Neural cell (in vitro differentiated cells): ENCODE data around the gene PLA2G4F.

Experiments
- EP300 ChIP-seq: fragments of 450-650 bp; conservative IDR thresholded peaks from 2 replicates; pipeline ENCODE4 v1.6.1; 2014; ENCODE audit warnings: antibody characterized with exemption, mild to moderate bottlenecking, moderate library complexity; ENCODE audit not compliant: poor library complexity, severe bottlenecking
- EZH2 ChIP-seq: fragments of 200-600, 300-800 bp; shearing (Covaris generic), sonication (generic); IDR thresholded peaks from 2 replicates; pipeline ENCODE4 v1.6.1; 2014; ENCODE audit warnings: antibody characterized with exemption, low read length, borderline replicate concordance, mild to moderate bottlenecking; ENCODE audit not compliant: insufficient read depth, poor library complexity, severe bottlenecking
- MXI1 ChIP-seq: fragments of 450-650 bp; conservative IDR thresholded peaks from 2 replicates; pipeline ENCODE4 v1.6.1; 2014; ENCODE audit warnings: antibody characterized with exemption, mild to moderate bottlenecking; ENCODE audit not compliant: poor library complexity, severe bottlenecking
- POLR2AphosphoS5 ChIP-seq: IDR thresholded peaks from 2 replicates; pipeline ENCODE4 v1.6.1; 2012
- RAD21 ChIP-seq: fragments of 450-650 bp; conservative IDR thresholded peaks from 2 replicates; pipeline ENCODE4 v1.6.1; 2014; ENCODE audit warnings: antibody characterized with exemption, mild to moderate bottlenecking, moderate library complexity
- SMC3 ChIP-seq: fragments of 450-650 bp; conservative IDR thresholded peaks from 2 replicates; pipeline ENCODE4 v1.6.1; 2014; ENCODE audit warnings: antibody characterized with exemption, mild to moderate bottlenecking, moderate library complexity; ENCODE audit not compliant: poor library complexity
- TAF1 ChIP-seq: IDR thresholded peaks from 2 replicates; pipeline ENCODE4 v1.6.1; 2012; ENCODE audit warnings: low read depth
- TF ChIP-seq, protein P1 (sequence below): fragments of 450-650 bp; IDR thresholded peaks from 2 replicates; pipeline ENCODE4 v1.5.1; 2014; ENCODE audit warnings: antibody characterized with exemption, mild to moderate bottlenecking, moderate library complexity; ENCODE audit not compliant: poor library complexity, severe bottlenecking
- TF ChIP-seq, protein P2 (sequence below): IDR thresholded peaks from 2 replicates; pipeline ENCODE4 v1.6.1; 2012; ENCODE audit warnings: borderline replicate concordance

DNA sequence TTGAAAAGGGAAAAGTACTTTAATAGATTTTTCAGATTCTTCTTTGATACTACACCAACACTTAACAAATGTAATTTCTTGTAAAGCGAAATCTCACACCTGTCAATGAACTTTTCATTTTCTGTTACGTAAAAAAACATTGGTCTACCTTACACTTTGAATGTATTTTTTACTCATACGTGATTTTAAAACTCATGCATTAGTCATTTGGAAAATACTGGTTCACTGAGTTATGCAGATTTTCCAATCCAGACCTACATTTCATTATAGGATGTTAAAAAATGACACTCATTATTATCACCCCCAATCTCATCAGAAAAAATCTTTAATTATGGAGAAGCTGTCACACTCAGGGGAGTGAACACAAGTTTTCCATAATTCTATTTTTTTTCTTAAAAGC lies 36.9 kb upstream of the PLA2G4F start:
- TF ChIP-seq, protein P1, sequence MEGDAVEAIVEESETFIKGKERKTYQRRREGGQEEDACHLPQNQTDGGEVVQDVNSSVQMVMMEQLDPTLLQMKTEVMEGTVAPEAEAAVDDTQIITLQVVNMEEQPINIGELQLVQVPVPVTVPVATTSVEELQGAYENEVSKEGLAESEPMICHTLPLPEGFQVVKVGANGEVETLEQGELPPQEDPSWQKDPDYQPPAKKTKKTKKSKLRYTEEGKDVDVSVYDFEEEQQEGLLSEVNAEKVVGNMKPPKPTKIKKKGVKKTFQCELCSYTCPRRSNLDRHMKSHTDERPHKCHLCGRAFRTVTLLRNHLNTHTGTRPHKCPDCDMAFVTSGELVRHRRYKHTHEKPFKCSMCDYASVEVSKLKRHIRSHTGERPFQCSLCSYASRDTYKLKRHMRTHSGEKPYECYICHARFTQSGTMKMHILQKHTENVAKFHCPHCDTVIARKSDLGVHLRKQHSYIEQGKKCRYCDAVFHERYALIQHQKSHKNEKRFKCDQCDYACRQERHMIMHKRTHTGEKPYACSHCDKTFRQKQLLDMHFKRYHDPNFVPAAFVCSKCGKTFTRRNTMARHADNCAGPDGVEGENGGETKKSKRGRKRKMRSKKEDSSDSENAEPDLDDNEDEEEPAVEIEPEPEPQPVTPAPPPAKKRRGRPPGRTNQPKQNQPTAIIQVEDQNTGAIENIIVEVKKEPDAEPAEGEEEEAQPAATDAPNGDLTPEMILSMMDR, result no peak
- TF ChIP-seq POLR2AphosphoS5 (no peak), EP300 (no peak), RAD21 (no peak), EZH2 (no peak), TAF1 (no peak), MXI1 (no peak), SMC3 (no peak)
- TF ChIP-seq, protein P2, sequence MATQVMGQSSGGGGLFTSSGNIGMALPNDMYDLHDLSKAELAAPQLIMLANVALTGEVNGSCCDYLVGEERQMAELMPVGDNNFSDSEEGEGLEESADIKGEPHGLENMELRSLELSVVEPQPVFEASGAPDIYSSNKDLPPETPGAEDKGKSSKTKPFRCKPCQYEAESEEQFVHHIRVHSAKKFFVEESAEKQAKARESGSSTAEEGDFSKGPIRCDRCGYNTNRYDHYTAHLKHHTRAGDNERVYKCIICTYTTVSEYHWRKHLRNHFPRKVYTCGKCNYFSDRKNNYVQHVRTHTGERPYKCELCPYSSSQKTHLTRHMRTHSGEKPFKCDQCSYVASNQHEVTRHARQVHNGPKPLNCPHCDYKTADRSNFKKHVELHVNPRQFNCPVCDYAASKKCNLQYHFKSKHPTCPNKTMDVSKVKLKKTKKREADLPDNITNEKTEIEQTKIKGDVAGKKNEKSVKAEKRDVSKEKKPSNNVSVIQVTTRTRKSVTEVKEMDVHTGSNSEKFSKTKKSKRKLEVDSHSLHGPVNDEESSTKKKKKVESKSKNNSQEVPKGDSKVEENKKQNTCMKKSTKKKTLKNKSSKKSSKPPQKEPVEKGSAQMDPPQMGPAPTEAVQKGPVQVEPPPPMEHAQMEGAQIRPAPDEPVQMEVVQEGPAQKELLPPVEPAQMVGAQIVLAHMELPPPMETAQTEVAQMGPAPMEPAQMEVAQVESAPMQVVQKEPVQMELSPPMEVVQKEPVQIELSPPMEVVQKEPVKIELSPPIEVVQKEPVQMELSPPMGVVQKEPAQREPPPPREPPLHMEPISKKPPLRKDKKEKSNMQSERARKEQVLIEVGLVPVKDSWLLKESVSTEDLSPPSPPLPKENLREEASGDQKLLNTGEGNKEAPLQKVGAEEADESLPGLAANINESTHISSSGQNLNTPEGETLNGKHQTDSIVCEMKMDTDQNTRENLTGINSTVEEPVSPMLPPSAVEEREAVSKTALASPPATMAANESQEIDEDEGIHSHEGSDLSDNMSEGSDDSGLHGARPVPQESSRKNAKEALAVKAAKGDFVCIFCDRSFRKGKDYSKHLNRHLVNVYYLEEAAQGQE, result no peak
